Smooth muscle cell (in vitro differentiated cells): ENCODE results near the gene ZG16. TPM values are rescaled to one million over a fixed set of nuclear protein-coding genes. Genes with fewer than 3 reads are reported as not detected.

Source experiments
- DNase-seq: peaks from one replicate; lab custom pipeline; 2025; ENCODE audit not compliant: unreplicated experiment; lab: John Stamatoyannopoulos, UW
- H2AFZ ChIP-seq: fragments of 200-600 bp; sonication (generic); 2 replicates; pipeline ENCODE4 v1.6.0; 2016; ENCODE audit warnings: antibody characterized with exemption, low read depth, mild to moderate bottlenecking
- H3F3A ChIP-seq: fragments of 200-600 bp; sonication (generic); 2 replicates; pipeline ENCODE4 v1.6.0; 2017; ENCODE audit warnings: antibody characterized with exemption, low read depth
- H3K27ac ChIP-seq: fragments of 200-600 bp; sonication (generic); 2 replicates; pipeline ENCODE4 v1.5.1; 2016; ENCODE audit warnings: low read depth, mild to moderate bottlenecking
- H3K27me3 ChIP-seq: fragments of 200-600 bp; sonication (generic); 2 replicates; pipeline ENCODE4 v1.6.1; 2016; ENCODE audit warnings: low read depth, mild to moderate bottlenecking
- H3K36me3 ChIP-seq: fragments of 200-600 bp; sonication (generic); 2 replicates; pipeline ENCODE4 v1.5.1; 2016; ENCODE audit warnings: low read depth
- H3K4me1 ChIP-seq: fragments of 200-600 bp; sonication (generic); 2 replicates; pipeline ENCODE4 v1.5.1; 2016; ENCODE audit warnings: low read depth
- H3K4me2 ChIP-seq: fragments of 200-600 bp; sonication (generic); 2 replicates; pipeline ENCODE4 v1.6.0; 2016; ENCODE audit warnings: mild to moderate bottlenecking
- H3K4me3 ChIP-seq: fragments of 200-600 bp; sonication (generic); 2 replicates; pipeline ENCODE4 v1.5.1; 2016; ENCODE audit warnings: mild to moderate bottlenecking
- H3K79me2 ChIP-seq: fragments of 200-600 bp; sonication (generic); 2 replicates; pipeline ENCODE4 v1.6.0; 2016; ENCODE audit warnings: low read depth, mild to moderate bottlenecking
- H3K9ac ChIP-seq: fragments of 200-600 bp; sonication (generic); 2 replicates; pipeline ENCODE4 v1.6.0; 2016; ENCODE audit warnings: low read depth
- H3K9me3 ChIP-seq: fragments of 200-600 bp; sonication (generic); replicated peaks from 2 replicates; pipeline ENCODE4 v1.5.1; 2016; ENCODE audit warnings: low read depth
- H4K20me1 ChIP-seq: fragments of 200-600 bp; sonication (generic); 2 replicates; pipeline ENCODE4 v1.6.0; 2016; ENCODE audit warnings: low read depth
- WGBS: methylation state at CpG from one replicate; pipeline ENCODE4 v1.1.7; 2016; ENCODE audit warnings: low lambda C conversion rate; 5-methylcytosine and 5-hydroxymethylcytosine counted together
- polyA plus RNA-seq: library from polyadenylated mRNA; unstranded; fragments of >200 nt; fragmentation: Nextera tagmentation; extraction: Ambion mirVana; gene quantifications from 2 replicates; pipeline ENCODE4 v1.2.1, GENCODE V29; 2016
- total RNA-seq: library from RNA; depleted of rRNA; stranded (reverse); fragments of >200 nt; gene quantifications from 2 replicates; pipeline ENCODE4 v1.2.3, GENCODE V29; 2014
- TF ChIP-seq, protein P1 (sequence below): fragments of 200-600 bp; sonication (generic); IDR thresholded peaks from 2 replicates; pipeline ENCODE4 v1.5.1; 2017; ENCODE audit warnings: borderline replicate concordance, mild to moderate bottlenecking, antibody characterized with exemption; ENCODE audit not compliant: insufficient read depth, poor library complexity, severe bottlenecking

Gene ZG16
- total and polyA plus RNA-seq, 2 experiments from 2014 or later: not detected

DNA sequence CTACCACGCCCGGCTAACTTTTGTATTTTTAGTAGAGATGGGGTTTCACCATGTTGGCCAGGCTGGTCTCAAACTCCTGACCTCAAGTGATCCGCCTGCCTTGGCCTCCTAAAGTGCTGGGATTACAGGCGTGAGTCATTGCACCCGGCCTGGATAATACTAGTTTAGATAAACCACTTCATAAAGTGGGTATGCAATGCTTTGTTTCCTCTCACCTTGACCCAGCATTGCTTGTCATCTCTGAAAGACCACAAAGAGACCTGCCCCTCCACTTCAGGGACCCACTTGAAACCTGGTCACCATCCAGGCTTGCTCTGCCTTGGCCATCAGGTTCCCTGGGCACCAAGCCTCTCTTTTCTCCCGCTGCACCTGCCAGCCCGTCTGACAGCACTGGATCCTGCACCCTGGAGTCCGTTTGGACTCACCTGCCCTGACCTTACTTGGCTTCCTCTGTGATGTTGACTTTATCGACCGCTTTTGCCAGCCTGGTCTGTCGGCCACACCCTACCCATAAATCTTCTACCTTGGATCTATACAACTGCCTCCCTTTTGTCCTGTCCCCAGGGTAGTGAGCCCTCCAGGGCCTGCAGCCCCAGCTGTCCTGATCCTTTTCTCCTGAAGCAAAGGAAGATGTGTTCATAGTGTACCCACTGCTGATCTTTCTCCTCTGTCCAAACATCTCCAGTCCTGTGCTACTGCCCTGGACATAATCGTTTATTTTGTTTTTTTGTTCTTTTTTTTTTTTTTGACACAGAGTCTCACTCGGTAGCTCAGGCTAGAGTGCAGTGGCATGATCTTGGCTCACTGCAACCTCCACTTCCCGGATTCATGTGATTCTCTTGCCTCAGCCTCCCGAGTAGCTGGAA, 12.7 kb upstream of the ZG16 start:
- no peaks in the 10 kb centered on the region for H3F3A ChIP-seq
- no peaks in the 10 kb centered on the region for H4K20me1 ChIP-seq
- no peak overlapping the region for H3K27ac ChIP-seq
- no peak overlapping the region for H3K9ac ChIP-seq
- H3K79me2 ChIP-seq: no peaks in the 10 kb centered on the region
- no peak overlapping the region for H2AFZ ChIP-seq
- H3K4me3 ChIP-seq: no peak overlapping the region
- no peaks in the 10 kb centered on the region for H3K4me1 ChIP-seq
- no peaks in the 10 kb centered on the region for H3K36me3 ChIP-seq
- no peak for DNase-seq
- TF ChIP-seq, protein P1, sequence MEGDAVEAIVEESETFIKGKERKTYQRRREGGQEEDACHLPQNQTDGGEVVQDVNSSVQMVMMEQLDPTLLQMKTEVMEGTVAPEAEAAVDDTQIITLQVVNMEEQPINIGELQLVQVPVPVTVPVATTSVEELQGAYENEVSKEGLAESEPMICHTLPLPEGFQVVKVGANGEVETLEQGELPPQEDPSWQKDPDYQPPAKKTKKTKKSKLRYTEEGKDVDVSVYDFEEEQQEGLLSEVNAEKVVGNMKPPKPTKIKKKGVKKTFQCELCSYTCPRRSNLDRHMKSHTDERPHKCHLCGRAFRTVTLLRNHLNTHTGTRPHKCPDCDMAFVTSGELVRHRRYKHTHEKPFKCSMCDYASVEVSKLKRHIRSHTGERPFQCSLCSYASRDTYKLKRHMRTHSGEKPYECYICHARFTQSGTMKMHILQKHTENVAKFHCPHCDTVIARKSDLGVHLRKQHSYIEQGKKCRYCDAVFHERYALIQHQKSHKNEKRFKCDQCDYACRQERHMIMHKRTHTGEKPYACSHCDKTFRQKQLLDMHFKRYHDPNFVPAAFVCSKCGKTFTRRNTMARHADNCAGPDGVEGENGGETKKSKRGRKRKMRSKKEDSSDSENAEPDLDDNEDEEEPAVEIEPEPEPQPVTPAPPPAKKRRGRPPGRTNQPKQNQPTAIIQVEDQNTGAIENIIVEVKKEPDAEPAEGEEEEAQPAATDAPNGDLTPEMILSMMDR: no peak
- 84% methylated on average over 15 of the region's 15 CpGs for WGBS
- no peaks in the 10 kb centered on the region for H3K27me3 ChIP-seq
- no peaks in the 10 kb centered on the region for H3K9me3 ChIP-seq
- no peak overlapping the region for H3K4me2 ChIP-seq

GRCh38 chr16:29766571-29766970, 11.5 kb upstream of the ZG16 start:
- H3K79me2 ChIP-seq: no peaks in the 10 kb centered on the region
- 93% methylated on average over 3 of the region's 3 CpGs for WGBS
- no peaks in the 10 kb centered on the region for H3K4me1 ChIP-seq
- TF ChIP-seq, protein P1: no peak
- H3K27ac ChIP-seq: no peak overlapping the region
- H3K4me3 ChIP-seq: no peak overlapping the region
- no peak overlapping the region for H2AFZ ChIP-seq
- DNase-seq: no peak
- H3K36me3 ChIP-seq: no peaks in the 10 kb centered on the region
- H3K9me3 ChIP-seq: no peaks in the 10 kb centered on the region
- no peak overlapping the region for H3K4me2 ChIP-seq
- no peaks in the 10 kb centered on the region for H3F3A ChIP-seq
- H3K9ac ChIP-seq: no peak overlapping the region
- H4K20me1 ChIP-seq: no peaks in the 10 kb centered on the region
- H3K27me3 ChIP-seq: no peaks in the 10 kb centered on the region

- Histone ChIP-seq H4K20me1 (no peaks in the 10 kb centered on the region), H3K9ac (no peak overlapping the region), H3K27ac (no peak overlapping the region), H3K36me3 (no peaks in the 10 kb centered on the region), H3K4me3 (no peak overlapping the region), H2AFZ (no peak overlapping the region), H3F3A (no peaks in the 10 kb centered on the region), H3K4me2 (no peak overlapping the region), H3K27me3 (no peaks in the 10 kb centered on the region), H3K9me3 (no peaks in the 10 kb centered on the region), H3K79me2 (no peaks in the 10 kb centered on the region), H3K4me1 (no peaks in the 10 kb centered on the region)
- no peak for DNase-seq
- TF ChIP-seq, protein P1: no peak
- WGBS: 88% methylated on average over 3 of the region's 3 CpGs
These were observed 11.0 kb upstream of the ZG16 start for GRCh38 chr16:29767062-29767461.

- TF ChIP-seq, protein P1: no peak
- Histone ChIP-seq H3K9me3 (no peaks in the 10 kb centered on the region), H3K36me3 (no peaks in the 10 kb centered on the region)
These were observed 8.5 kb upstream of the ZG16 start for GRCh38 chr16:29769507-29769906.

More at GRCh38 chr16:29769507-29769906, 8.5 kb upstream of the ZG16 start:
- Histone ChIP-seq H3K9ac (no peak overlapping the region), H2AFZ (no peak overlapping the region), H4K20me1 (no peaks in the 10 kb centered on the region), H3K79me2 (no peaks in the 10 kb centered on the region), H3K27ac (no peak overlapping the region), H3F3A (no peaks in the 10 kb centered on the region), H3K27me3 (no peaks in the 10 kb centered on the region), H3K4me3 (no peak overlapping the region), H3K4me1 (no peaks in the 10 kb centered on the region), H3K4me2 (no peak overlapping the region)
- DNase-seq: no peak
- 89% methylated on average over 2 of the region's 2 CpGs for WGBS
